ENCODE measurements around the gene CUBN. TPM values are rescaled to one million over a fixed set of nuclear protein-coding genes. Genes with fewer than 3 reads are reported as not detected.

Gene CUBN
- total RNA-seq, 1 experiment from 2014 or later, result 1.3 TPM

DNA sequence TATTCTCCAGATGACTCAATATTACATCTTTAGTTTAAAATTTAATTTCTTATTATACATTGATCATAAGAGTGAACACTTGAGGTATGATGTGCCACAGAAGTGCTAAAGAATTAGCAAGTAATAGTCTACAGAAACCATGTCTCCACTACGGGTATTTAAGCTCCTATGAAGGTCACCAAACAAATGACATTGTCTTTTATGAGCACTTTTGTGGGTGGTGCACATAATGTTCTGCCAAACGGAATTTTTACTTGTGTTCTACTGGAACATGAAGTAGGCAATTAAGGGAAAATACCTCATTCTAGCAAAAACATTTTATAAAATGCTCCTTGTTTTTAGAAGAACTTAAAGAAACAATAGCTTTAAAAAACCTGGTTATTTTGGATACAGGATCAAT, 27.4 kb upstream of the CUBN start:
- BruUV-seq (replicated peaks), result no TSS peak
- POLR2A ChIA-PET, result no interaction called here
- CTCF ChIA-PET, result no interaction called here

DNA sequence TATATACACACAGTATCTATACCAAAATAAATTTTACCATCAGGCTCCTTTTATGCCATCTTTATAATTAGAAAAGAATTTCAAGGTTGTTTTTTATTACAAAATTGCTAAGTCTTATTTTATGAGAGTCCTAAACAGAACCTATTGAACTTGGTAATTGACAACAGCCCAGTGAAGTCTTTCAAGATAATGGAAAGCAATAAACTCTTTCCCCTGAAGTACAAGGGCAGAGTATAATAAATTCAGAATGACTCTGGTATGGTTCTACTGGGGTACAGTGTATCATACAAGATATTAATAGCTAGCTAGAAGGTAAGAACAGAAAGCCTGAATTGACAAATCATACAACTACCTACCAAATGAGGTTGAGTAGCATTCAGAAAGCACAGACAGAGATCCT, 26.2 kb upstream of the CUBN start:
- H3K4me1 ChIP-seq (ENCODE audit: control insufficient read depth, insufficient read depth, low read length), result no peaks in the 10 kb centered on the region
- in situ Hi-C loops (cut with HindIII; ENCODE audit: low pct_unique_long_range_greater_than_20kb, low sequenced_read_pairs) (no loop called here), intact Hi-C loops (cut with micrococcal nuclease; ENCODE audit: unreplicated experiment) (no loop called here)
- ChIA-PET CTCF (no interaction called here), POLR2A (no interaction called here)
- H3K27ac ChIP-seq (ENCODE audit: low read length), result no peak overlapping the region
- BruUV-seq (replicated peaks), result no TSS peak
- H3K9me3 ChIP-seq (ENCODE audit: control insufficient read depth, insufficient read depth, low read depth, low read length), result no peaks in the 10 kb centered on the region
- H3K27me3 ChIP-seq (ENCODE audit: control insufficient read depth, insufficient read depth, low read length), result no peaks in the 10 kb centered on the region
- TF ChIP-seq POLR2AphosphoS5 (IDR thresholded peaks at IDR 0.05; ENCODE audit: low read depth, low read length) (no peak), TCF7L2 (IDR thresholded peaks at IDR 0.05; ENCODE audit: low read depth, low read length) (no peak), SIN3A (IDR thresholded peaks at IDR 0.05; ENCODE audit: borderline replicate concordance, insufficient read depth, low read depth, low read length) (no peak)
- TF ChIP-seq, protein P1, sequence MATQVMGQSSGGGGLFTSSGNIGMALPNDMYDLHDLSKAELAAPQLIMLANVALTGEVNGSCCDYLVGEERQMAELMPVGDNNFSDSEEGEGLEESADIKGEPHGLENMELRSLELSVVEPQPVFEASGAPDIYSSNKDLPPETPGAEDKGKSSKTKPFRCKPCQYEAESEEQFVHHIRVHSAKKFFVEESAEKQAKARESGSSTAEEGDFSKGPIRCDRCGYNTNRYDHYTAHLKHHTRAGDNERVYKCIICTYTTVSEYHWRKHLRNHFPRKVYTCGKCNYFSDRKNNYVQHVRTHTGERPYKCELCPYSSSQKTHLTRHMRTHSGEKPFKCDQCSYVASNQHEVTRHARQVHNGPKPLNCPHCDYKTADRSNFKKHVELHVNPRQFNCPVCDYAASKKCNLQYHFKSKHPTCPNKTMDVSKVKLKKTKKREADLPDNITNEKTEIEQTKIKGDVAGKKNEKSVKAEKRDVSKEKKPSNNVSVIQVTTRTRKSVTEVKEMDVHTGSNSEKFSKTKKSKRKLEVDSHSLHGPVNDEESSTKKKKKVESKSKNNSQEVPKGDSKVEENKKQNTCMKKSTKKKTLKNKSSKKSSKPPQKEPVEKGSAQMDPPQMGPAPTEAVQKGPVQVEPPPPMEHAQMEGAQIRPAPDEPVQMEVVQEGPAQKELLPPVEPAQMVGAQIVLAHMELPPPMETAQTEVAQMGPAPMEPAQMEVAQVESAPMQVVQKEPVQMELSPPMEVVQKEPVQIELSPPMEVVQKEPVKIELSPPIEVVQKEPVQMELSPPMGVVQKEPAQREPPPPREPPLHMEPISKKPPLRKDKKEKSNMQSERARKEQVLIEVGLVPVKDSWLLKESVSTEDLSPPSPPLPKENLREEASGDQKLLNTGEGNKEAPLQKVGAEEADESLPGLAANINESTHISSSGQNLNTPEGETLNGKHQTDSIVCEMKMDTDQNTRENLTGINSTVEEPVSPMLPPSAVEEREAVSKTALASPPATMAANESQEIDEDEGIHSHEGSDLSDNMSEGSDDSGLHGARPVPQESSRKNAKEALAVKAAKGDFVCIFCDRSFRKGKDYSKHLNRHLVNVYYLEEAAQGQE (IDR thresholded peaks at IDR 0.05; ENCODE audit: insufficient read depth in 1 of 2, low read depth in 2 of 2, low read length in 1 of 2), result no peak
- TF ChIP-seq, protein P2, sequence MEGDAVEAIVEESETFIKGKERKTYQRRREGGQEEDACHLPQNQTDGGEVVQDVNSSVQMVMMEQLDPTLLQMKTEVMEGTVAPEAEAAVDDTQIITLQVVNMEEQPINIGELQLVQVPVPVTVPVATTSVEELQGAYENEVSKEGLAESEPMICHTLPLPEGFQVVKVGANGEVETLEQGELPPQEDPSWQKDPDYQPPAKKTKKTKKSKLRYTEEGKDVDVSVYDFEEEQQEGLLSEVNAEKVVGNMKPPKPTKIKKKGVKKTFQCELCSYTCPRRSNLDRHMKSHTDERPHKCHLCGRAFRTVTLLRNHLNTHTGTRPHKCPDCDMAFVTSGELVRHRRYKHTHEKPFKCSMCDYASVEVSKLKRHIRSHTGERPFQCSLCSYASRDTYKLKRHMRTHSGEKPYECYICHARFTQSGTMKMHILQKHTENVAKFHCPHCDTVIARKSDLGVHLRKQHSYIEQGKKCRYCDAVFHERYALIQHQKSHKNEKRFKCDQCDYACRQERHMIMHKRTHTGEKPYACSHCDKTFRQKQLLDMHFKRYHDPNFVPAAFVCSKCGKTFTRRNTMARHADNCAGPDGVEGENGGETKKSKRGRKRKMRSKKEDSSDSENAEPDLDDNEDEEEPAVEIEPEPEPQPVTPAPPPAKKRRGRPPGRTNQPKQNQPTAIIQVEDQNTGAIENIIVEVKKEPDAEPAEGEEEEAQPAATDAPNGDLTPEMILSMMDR (IDR thresholded peaks at IDR 0.05), result no peak
- no peak overlapping the region for H3K4me3 ChIP-seq (ENCODE audit: low read depth in 2 of 2, low read length in 2 of 2)
- no peak for ATAC-seq
- no peaks in the 10 kb centered on the region for H3K36me3 ChIP-seq (ENCODE audit: control insufficient read depth, insufficient read depth, low read length)
- no peak for DNase-seq (ENCODE audit: low read depth, low spot score)

More for the DNA sequence above, 27.4 kb upstream of the CUBN start:
- in situ Hi-C loops (cut with HindIII; ENCODE audit: low pct_unique_long_range_greater_than_20kb, low sequenced_read_pairs), result no loop called here
- no peak for TF ChIP-seq POLR2AphosphoS5 (IDR thresholded peaks at IDR 0.05; ENCODE audit: low read depth, low read length)
- no peak for TF ChIP-seq TCF7L2 (IDR thresholded peaks at IDR 0.05; ENCODE audit: low read depth, low read length)
- TF ChIP-seq, protein P2 (IDR thresholded peaks at IDR 0.05), result no peak
- no peak for TF ChIP-seq SIN3A (IDR thresholded peaks at IDR 0.05; ENCODE audit: borderline replicate concordance, insufficient read depth, low read depth, low read length)
- TF ChIP-seq, protein P1 (IDR thresholded peaks at IDR 0.05; ENCODE audit: insufficient read depth in 1 of 2, low read depth in 2 of 2, low read length in 1 of 2), result no peak
- no peak for ATAC-seq
- Histone ChIP-seq H3K4me3 (ENCODE audit: low read depth in 2 of 2, low read length in 2 of 2) (no peak overlapping the region), H3K36me3 (ENCODE audit: control insufficient read depth, insufficient read depth, low read length) (no peaks in the 10 kb centered on the region), H3K9me3 (ENCODE audit: control insufficient read depth, insufficient read depth, low read depth, low read length) (no peaks in the 10 kb centered on the region), H3K27ac (ENCODE audit: low read length) (no peak overlapping the region; the same call in 1 of the 2 replicates), H3K4me1 (ENCODE audit: control insufficient read depth, insufficient read depth, low read length) (no peaks in the 10 kb centered on the region), H3K27me3 (ENCODE audit: control insufficient read depth, insufficient read depth, low read length) (no peaks in the 10 kb centered on the region)
- intact Hi-C loops (cut with micrococcal nuclease; ENCODE audit: unreplicated experiment), result no loop called here
- DNase-seq (ENCODE audit: low read depth, low spot score), result no peak

All from Panc1 (cell line).